Esophagus muscularis mucosa (tissue), 4 donors: ENCODE results near the gene ZNF283. TPM values are rescaled to one million over a fixed set of nuclear protein-coding genes. Genes with fewer than 3 reads are reported as not detected.

ENCODE experiments used
- DNase-seq: peaks from one replicate; pipeline ENCODE4 v3.0.0-alpha.2; 2017; ENCODE audit errors: extremely low spot score
- H3K27ac ChIP-seq, 4 donors: fragments of 200-600 bp; sonication (generic); replicated peaks in 1 of 4; 1 replicate in 3 of 4; 2 replicates in 1 of 4; pipeline ENCODE4 v1.5.1; 2016 to 2019; ENCODE audit warnings: mild to moderate bottlenecking in 1 of 4
- H3K27me3 ChIP-seq, 4 donors: fragments of 200-600 bp; sonication (generic); one replicate each; pipeline versions ENCODE4 v1.5.1 to v1.6.0; 2016 to 2019
- H3K36me3 ChIP-seq, 4 donors: fragments of 200-600 bp; sonication (generic); one replicate each; pipeline ENCODE4 v1.5.1; 2016 to 2019
- H3K4me1 ChIP-seq, 4 donors: fragments of 200-600 bp; sonication (generic); one replicate each; pipeline ENCODE4 v1.5.1; 2016 to 2019
- H3K4me3 ChIP-seq, 4 donors: fragments of 200-600 bp; sonication (generic); 1 replicate in 2 of 4; 2 replicates in 2 of 4; pipeline ENCODE4 v1.5.1; 2016 to 2019; ENCODE audit warnings: mild to moderate bottlenecking in 4 of 4, moderate library complexity in 1 of 4
- H3K9me3 ChIP-seq, 4 donors: fragments of 200-600 bp; sonication (generic); 1 replicate in 3 of 4; 2 replicates in 1 of 4; pipeline ENCODE4 v1.5.1; 2016 to 2019
- CTCF ChIP-seq, 3 experiments: fragments of 200-600 bp in 2 of 3; fragments of 450-650 bp in 1 of 3; sonication (generic) in 2 of 3; IDR thresholded peaks; one replicate each; pipeline ENCODE4 v1.5.1; 2017 to 2019; ENCODE audit warnings: antibody characterized with exemption in 3 of 3, mild to moderate bottlenecking in 2 of 3, moderate library complexity in 1 of 3
- EP300 ChIP-seq: sonication (generic); formaldehyde crosslinking; IDR thresholded peaks from one replicate; pipeline ENCODE4 v1.6.1; 2017; ENCODE audit warnings: antibody characterized with exemption
- POLR2A ChIP-seq: fragments of 450-650 bp; IDR thresholded peaks from one replicate; pipeline ENCODE4 v1.6.1; 2017; ENCODE audit warnings: antibody characterized with exemption, moderate library complexity, mild to moderate bottlenecking, low read depth
- POLR2AphosphoS5 ChIP-seq, 2 donors: sonication (generic); formaldehyde crosslinking; IDR thresholded peaks; one replicate each; pipeline ENCODE4 v1.6.1; 2017; ENCODE audit warnings: antibody characterized with exemption in 2 of 2
- whole genome bisulfite sequencing: methylation state at CpG from one replicate; pipeline ENCODE4 v1.1.5; 2018; 5-methylcytosine and 5-hydroxymethylcytosine counted together
- intact Hi-C: fragments of 100-400 bp; cut with DNase I; formaldehyde crosslinking; loops from one replicate; pipeline ENCODE4 v1.15.1; 2023
- total RNA-seq, 4 donors: library from RNA; depleted of rRNA; stranded (reverse); fragments of >200 nt; gene quantifications; one replicate each; pipeline versions ENCODE4 v1.1.0 to v1.2.1, GENCODE V29; 2016

The ZNF283 gene
- total RNA-seq, 4 donors from 2014 or later, result 6.4 to 11.5 (median 7.5) TPM

GRCh38 chr19:43780706-43781525 lies 46.2 kb upstream of the ZNF283 start, which contains the start of gene KCNN4:
KCNN4 (minus strand) TSS chr19:43780973; CDS start chr19:43780861, 112 bp downstream.
- Histone ChIP-seq H3K36me3 (no peaks in the 10 kb centered on the region), H3K4me1 (peaks cover 8 to 48% (median 34%) of the 10 kb centered on the region in 4 donors), H3K9me3 (no peaks in the 10 kb centered on the region), H3K4me3 (peak within 1 kb of the TSS in 2 of 4 donors; percentile 12 to 51), H3K27me3 (peaks cover 0 to 72% (median 0%) of the 10 kb centered on the region in 4 donors), H3K27ac (peak within 1 kb of the TSS in 1 of 4 donors; percentile 52)
- DNase-seq, result no peak
- intact Hi-C loops, result no loop called here
- TF ChIP-seq EP300 (no peak), POLR2A (no peak), POLR2AphosphoS5 (IDR thresholded peaks at IDR 0.05) (no peak), CTCF (IDR thresholded peaks at IDR 0.05) (no peak)
- WGBS, result 40% methylated on average over 9 of the region's 19 CpGs

- no peak overlapping the region for H3K27ac ChIP-seq
- H3K4me1 ChIP-seq, result peaks cover 8 to 48% (median 34%) of the 10 kb centered on the region in 4 donors
- WGBS, result 97% methylated on average over 14 of the region's 14 CpGs
- H3K9me3 ChIP-seq, result no peaks in the 10 kb centered on the region
- intact Hi-C loops, result no loop called here
- TF ChIP-seq EP300 (no peak), CTCF (IDR thresholded peaks at IDR 0.05) (no peak)
- no peak for DNase-seq
- no peak overlapping the region for H3K4me3 ChIP-seq
- no peaks in the 10 kb centered on the region for H3K36me3 ChIP-seq
- peaks cover 0 to 68% (median 0%) of the 10 kb centered on the region in 4 donors for H3K27me3 ChIP-seq
Observed at GRCh38 chr19:43781630-43782310, 45.4 kb upstream of the ZNF283 start.

DNA sequence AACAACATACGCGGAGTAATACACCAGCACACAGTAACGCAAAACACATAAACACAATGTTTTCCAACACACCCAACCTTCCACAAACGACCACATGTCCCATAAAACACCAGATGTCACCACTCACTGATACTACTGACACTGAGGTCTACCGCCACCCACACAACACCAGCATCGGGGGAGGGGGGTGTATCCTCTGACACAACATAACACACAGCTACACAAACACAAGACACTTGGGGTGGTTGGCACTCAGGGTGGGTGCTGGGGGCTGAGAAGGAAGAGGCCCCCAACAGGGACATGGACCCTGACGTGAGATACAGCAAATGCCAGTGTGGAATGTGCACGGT lies 44.8 kb upstream of the ZNF283 start:
- no peaks in the 10 kb centered on the region for H3K9me3 ChIP-seq
- no peaks in the 10 kb centered on the region for H3K36me3 ChIP-seq
- WGBS, result 60% methylated on average over 7 of the region's 8 CpGs
- peaks cover 8 to 48% (median 34%) of the 10 kb centered on the region in 4 donors for H3K4me1 ChIP-seq
- intact Hi-C loops, result no loop called here
- H3K27ac ChIP-seq, result no peak overlapping the region
- no peak overlapping the region for H3K4me3 ChIP-seq
- H3K27me3 ChIP-seq, result peaks cover 0 to 68% (median 0%) of the 10 kb centered on the region in 4 donors
- no peak for DNase-seq
- TF ChIP-seq POLR2AphosphoS5 (IDR thresholded peaks at IDR 0.05) (no peak), EP300 (no peak), CTCF (IDR thresholded peaks at IDR 0.05) (no peak), POLR2A (no peak)

GRCh38 chr19:43782689-43783231 lies 44.4 kb upstream of the ZNF283 start:
- Histone ChIP-seq H3K36me3 (no peaks in the 10 kb centered on the region), H3K27me3 (peaks cover 0 to 63% (median 0%) of the 10 kb centered on the region in 4 donors), H3K27ac (no peak overlapping the region), H3K4me1 (peaks cover 8 to 43% (median 29%) of the 10 kb centered on the region in 4 donors), H3K4me3 (no peak overlapping the region), H3K9me3 (no peaks in the 10 kb centered on the region)
- no peak for DNase-seq
- WGBS, result 82% methylated on average over 12 of the region's 24 CpGs
- intact Hi-C loops, result no loop called here
- no peak for TF ChIP-seq EP300
- no peak for TF ChIP-seq POLR2AphosphoS5 (IDR thresholded peaks at IDR 0.05)
- no peak for TF ChIP-seq CTCF (IDR thresholded peaks at IDR 0.05)
- no peak for TF ChIP-seq POLR2A
